ENCODE data around the gene TANC1.

Gene TANC1

GRCh38 chr2:159066541-159067156 is 98.2 kb downstream of the TANC1 start:
- no peak for DNase-seq

- DNase-seq, result no peak
These were observed 99.5 kb downstream of the TANC1 start for GRCh38 chr2:159067971-159068370.

GRCh38 chr2:159069229-159069628 is 100.8 kb downstream of the TANC1 start:
- no peak for DNase-seq

GRCh38 chr2:159070235-159070634 is 101.8 kb downstream of the TANC1 start:
- DNase-seq, result no peak

GRCh38 chr2:159071190-159071915 is 102.9 kb downstream of the TANC1 start:
- no peak for DNase-seq

- no peak for DNase-seq
These were observed 104.4 kb downstream of the TANC1 start for GRCh38 chr2:159072795-159073194.

- no peak for DNase-seq
These were observed 104.8 kb downstream of the TANC1 start for GRCh38 chr2:159073256-159073655.

- DNase-seq, result no peak
These were observed 106.2 kb downstream of the TANC1 start for GRCh38 chr2:159074605-159075004.

GRCh38 chr2:159075727-159076126 is 107.3 kb downstream of the TANC1 start:
- no peak for DNase-seq

GRCh38 chr2:159076241-159076640 is 107.8 kb downstream of the TANC1 start:
- DNase-seq, result no peak

GRCh38 chr2:159077869-159078268 is 109.4 kb downstream of the TANC1 start:
- DNase-seq, result no peak

- no peak for DNase-seq
These were observed 110.0 kb downstream of the TANC1 start for GRCh38 chr2:159078443-159078842.

GRCh38 chr2:159080641-159081040 is 112.2 kb downstream of the TANC1 start:
- no peak for DNase-seq

- DNase-seq, result no peak
These were observed 113.7 kb downstream of the TANC1 start for GRCh38 chr2:159082119-159082518.

GRCh38 chr2:159084384-159085370 is 116.2 kb downstream of the TANC1 start:
- no peak for DNase-seq

- no peak for DNase-seq
These were observed 117.9 kb downstream of the TANC1 start for GRCh38 chr2:159086342-159086741.

GRCh38 chr2:159086826-159087225 is 118.4 kb downstream of the TANC1 start:
- no peak for DNase-seq

- no peak for DNase-seq
These were observed 120.5 kb downstream of the TANC1 start for GRCh38 chr2:159088906-159089305.

GRCh38 chr2:159089543-159089942 is 121.1 kb downstream of the TANC1 start:
- DNase-seq, result no peak

- no peak for DNase-seq
These were observed 122.2 kb downstream of the TANC1 start for GRCh38 chr2:159090514-159091201.

GRCh38 chr2:159091381-159091780 is 122.9 kb downstream of the TANC1 start:
- DNase-seq, result no peak

- no peak for DNase-seq
These were observed 123.5 kb downstream of the TANC1 start for GRCh38 chr2:159091976-159092375.

GRCh38 chr2:159093497-159093896 is 125.1 kb downstream of the TANC1 start:
- DNase-seq, result no peak
